ENCODE results near the gene PTPRN2.
"Not testable (repeated sequence)": the region's sequence is repeated elsewhere in the genome, so short reads cannot be mapped to it uniquely, and the experiment has no call there.

The PTPRN2 gene

GRCh38 chr7:158468700-158469296, 118.8 kb downstream of the PTPRN2 start:
- no peak for DNase-seq

GRCh38 chr7:158468181-158468580, 119.4 kb downstream of the PTPRN2 start:
- no peak for DNase-seq

DNA sequence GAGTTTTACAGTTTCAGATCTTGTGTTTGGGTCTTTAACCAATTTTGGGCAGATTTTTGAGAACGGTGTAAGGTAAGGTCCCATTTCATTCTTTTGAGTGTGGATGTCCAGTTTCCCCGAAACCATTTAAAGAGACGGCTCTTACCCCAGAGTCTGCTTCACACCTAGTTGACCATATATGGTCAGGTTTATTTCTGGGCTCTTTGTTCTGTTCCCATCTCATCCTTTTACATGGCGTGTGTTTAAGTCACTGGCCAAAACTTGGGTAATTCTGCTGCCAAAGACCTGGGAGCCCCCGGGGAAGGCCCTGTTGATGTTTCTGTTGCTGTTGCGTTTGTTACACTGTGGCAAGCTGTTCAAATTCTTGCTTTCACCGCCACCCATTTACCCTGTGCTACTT, 120.1 kb downstream of the PTPRN2 start:
- DNase-seq = no peak

- DNase-seq = no peak
These were observed 124.3 kb downstream of the PTPRN2 start for GRCh38 chr7:158463317-158463716.

DNA sequence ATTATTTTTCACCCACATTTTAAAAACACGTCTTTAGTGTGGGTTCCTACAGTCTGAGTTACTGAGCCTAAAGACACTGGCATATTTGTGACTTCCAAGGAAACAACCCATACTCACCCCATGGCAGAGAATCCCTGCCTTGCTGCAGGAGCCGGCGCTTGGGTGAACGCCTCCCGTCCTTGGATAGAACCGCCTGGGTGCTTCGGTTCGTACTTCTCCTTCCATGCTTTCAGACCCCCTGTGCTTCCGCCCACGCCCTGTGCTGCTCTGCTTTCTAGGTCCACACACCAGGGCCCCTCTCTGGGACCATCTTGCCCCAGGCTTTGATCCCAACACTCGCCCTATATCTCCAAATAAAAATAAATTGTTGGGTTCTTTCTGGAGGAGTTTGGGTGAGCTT, 125.8 kb downstream of the PTPRN2 start:
- DNase-seq = no peak

DNA sequence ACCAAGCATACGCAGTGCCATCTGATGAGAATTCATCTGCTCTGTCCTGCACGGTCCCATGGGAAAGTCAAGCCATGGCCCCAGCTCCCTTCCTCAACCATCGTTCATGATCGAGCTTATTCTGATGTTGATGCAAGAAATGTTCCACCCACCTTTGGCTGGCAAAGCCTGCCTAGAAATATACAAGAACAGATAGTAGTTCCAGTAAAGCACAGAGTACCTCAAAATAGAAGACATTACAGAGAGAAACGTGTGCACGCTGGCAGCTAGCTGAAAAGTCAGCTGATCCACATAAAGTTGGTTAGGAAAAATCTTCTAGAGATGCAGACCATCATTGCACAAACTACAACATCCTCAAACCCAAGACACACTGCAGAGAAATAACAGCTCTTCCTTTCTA, 127.0 kb downstream of the PTPRN2 start:
- DNase-seq = no peak

DNA sequence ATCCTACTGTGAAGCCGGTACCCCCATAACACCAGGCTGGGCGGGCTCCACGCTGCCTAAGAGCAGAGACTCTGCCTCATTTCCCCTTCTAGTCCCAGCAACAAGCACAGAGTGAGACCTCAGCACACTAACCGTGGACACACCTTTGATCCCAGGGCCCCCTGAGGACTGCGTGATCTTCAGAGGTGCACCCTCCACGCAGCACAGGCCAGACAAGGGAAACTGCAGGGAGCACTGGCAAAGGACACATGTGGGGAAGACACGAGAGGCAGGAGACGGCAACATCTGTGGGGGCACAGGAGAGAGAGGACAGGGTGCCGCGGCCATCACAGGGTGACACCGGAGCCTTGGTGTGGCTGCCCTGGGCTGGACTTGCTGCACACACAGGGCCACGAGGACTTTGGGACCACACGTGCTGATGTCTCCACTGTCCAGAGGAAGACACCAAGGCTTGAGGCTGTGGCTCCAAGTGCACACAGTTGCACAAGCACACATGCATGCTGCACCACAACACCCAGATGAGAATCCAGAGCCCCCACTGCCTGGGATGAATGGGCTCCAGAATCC, 128.8 kb downstream of the PTPRN2 start:
- DNase-seq = no peak

DNA sequence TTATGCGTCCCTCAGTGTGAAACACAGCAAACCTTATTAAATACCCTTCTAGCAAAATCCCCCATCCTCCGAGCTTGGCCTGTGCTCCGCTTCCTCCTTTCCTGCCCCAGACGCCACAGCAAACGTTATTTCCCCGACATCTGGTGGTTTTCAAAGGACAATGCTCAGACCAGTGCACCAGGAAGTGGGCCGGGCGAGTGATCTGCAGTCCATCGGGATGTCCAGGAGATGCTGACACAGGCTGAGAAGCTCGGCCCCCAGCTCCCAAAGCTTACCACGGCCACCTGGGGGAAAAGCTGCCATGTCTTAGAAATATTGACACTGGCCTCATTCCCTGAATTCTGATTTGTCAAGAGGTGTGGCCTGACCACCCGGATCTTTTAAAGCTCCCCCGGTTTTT, 129.5 kb downstream of the PTPRN2 start:
- no peak for DNase-seq

- DNase-seq = not testable (repeated sequence)
These were observed 130.0 kb downstream of the PTPRN2 start for GRCh38 chr7:158457586-158457985.

DNA sequence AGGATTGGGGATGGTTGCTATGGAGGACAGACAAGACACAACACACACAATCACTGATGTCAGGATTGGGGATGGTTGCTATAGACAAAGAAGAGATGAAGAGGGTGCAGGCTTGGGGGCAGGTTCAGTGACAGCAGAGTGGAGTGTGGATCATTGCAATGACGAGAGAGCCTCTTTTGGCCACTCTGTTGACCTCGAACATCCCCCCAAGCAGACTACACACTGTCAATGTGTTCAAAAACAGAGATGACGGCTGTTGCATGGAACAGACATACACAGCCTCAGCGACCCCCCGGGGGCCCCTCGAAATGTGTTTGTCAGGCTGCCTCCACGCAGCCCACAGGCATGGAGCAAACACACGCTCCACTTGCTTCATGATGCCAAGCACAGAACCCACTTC, 133.0 kb downstream of the PTPRN2 start:
- DNase-seq = no peak

DNA sequence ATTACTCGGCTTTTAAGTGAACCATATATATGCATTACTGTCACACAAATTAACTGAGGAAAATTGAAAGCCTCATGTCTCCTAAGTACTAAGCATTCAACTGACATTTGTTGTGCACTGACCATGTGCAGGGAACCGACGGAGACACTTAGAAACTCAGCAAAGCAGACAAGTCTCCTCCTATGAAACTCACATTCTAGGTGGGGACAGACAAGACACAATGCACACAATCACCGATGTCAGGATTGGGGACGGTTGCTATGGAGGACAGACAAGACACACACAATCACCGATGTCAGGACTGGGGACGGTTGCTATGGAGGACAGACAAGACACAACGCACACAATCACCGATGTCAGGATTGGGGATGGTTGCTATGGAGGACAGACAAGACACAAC, 134.0 kb downstream of the PTPRN2 start:
- DNase-seq = no peak

DNA sequence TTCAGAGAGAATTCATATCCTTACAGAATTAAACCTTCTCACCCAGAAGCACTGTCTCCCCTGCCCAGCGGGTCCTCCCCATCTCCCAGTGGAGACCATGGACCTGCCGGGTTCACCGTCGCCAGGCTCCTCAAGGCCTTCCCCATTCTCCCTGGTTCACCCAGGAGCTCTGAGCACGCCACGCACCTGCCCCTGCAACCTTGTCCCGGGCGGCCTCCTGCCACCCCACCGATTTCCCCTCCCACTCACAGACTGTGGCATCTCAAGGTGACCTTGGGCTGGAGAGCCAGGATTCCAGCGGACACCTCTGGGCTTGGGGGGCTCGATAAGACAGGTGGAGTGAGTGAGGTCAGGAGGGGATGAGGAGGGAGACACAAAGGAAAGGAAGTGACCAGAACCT, 135.3 kb downstream of the PTPRN2 start:
- no peak for DNase-seq

DNA sequence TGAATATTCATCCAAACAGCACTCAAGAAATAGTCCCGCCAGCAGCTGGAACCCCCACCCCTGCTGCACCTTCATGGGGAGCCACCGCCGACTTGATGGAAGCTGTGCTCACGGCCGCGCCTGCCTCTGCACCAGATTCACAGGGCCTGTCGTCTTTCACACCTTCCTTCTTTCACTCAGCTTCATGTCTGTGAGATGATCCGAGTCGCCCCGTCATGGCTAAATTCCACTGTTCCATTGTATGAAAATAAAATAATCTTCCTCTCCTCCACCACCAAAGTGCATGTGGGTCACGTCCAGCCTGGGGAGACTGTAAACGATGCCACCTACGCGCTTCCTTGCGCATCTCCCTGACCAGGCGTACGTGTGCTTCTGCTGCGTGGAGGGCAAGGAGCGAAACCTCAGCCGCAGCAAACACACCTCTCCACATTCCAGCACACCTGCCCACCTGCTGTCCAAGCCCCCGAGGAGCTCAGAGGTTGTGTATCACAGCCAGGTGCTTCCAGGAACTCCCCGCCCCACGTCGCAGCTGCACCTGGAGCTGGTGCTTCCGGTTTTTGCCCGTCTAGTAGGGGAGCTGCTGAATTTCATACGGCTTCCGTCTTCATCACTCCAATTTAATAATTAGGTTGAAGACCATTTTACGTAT, 137.0 kb downstream of the PTPRN2 start:
- no peak for DNase-seq

DNA sequence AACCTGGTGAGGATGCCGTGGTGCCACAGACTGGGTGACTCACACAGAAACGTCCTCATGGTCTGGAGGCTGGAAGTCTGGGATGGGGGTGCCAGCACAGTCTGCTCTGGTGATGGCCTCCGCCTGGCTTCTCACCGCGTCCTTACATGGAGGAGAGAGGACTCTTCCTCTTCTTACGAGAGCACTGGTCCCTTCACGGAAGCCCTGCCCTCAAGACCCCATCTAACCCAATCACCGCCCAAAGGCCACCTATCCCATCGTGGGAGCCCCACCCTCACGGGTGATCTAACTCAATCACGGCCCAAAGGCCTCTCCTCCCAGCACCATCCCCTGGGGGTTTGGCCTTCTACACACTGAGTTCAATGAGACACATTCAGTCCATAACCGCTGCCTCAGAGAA, 137.7 kb downstream of the PTPRN2 start:
- no peak for DNase-seq

- no peak for DNase-seq
These were observed 138.4 kb downstream of the PTPRN2 start for GRCh38 chr7:158449266-158449665.

GRCh38 chr7:158448430-158449100, 139.1 kb downstream of the PTPRN2 start:
- no peak for DNase-seq

- DNase-seq = no peak
These were observed 140.0 kb downstream of the PTPRN2 start for GRCh38 chr7:158447506-158448171.

GRCh38 chr7:158447151-158447505, 140.5 kb downstream of the PTPRN2 start:
- DNase-seq = no peak

DNA sequence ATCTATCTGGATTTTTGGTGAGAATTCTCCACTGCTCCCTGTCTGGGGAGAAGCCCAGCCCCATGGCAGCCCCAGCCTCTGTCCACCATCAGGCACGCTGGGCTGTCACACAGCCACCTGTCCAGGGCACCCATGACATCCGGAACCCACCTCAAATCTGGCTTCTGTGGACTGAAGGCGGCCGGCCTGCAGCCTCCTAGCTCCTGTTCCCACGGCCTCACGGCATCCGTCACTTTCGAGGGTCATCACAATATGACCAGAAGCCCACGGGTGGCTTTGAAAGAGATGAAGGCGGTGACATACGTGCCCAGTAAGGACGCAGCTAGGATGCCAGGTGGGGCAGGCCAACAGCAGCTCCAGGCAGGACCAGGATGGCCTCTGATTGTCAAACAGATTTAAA, 140.9 kb downstream of the PTPRN2 start:
- no peak for DNase-seq

- no peak for DNase-seq
These were observed 141.3 kb downstream of the PTPRN2 start for GRCh38 chr7:158446281-158446680.

GRCh38 chr7:158445421-158446175, 142.0 kb downstream of the PTPRN2 start:
- DNase-seq = no peak

Measured in right kidney (tissue), 1 donor.